ENCODE measurements around the gene MRPL34. TPM values are rescaled to one million over a fixed set of nuclear protein-coding genes. Genes with fewer than 3 reads are reported as not detected.

Gene MRPL34
- total RNA-seq, 1 donor from 2014 or later, result 118 TPM

DNA sequence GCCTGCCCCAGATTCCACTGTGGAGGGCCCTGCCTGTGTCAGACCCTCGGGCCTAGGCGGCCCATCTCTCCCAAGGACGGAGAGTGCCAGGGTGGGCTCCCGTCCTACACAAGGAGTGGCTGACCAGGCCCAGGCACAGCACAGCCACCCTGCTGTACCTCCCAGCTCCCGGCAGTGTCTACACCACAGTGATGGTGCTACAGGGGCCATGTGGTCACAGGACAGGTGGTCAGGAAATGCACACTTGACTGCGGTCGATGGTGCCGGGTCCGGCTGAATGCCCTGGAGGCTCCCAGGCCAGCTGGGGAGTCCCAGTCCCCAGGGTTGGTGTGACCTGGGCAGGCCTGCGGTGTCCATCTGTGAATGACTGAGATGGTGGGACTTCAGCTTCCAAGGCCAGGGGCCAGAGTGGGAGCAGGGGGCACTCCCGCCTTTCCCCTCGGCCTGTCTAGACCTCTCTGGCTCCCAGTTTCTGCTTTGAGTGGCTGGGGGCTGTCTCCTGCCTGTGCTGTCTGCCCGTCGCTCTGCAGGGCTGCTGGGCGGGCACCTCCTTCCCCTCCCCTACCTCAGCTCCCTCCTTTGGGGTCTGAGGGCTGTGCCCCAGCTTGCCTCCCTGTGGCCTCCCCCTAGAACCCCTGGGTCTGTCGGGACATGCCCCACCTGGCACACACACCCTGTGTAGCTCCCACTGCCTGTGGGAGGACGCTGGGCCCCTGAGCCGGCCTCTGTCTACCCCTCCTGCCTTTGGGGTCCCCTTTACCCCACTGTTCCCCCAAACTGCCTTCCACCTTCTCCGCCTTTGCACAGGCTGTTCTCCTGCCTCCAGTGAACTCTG, 16.2 kb downstream of the MRPL34 start:
- H3K36me3 Mint-ChIP-seq (ENCODE audit: low read depth), result peaks cover 11% of the 10 kb centered on the region
- H3K27ac Mint-ChIP-seq, result no peak overlapping the region

DNA sequence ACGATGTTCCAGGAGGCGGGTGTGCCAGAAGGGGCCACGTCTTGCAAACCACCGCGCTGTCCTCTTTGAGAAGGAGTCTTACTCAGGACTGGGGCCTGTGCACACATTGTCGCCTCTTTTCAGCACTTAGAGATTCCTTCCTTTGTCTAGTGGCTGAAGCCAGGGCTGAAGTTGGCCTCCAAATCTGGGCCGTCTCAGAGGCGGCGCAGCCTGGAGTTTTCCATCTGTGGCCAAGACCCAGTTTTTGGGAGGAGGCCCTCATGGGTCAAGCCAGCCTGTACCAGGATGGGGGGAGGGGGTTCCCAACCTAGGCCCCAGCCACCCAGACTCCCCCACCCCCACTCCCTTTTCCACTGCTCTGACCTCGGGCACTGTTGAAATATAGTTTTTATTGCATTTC, 17.2 kb downstream of the MRPL34 start:
- H3K36me3 Mint-ChIP-seq (ENCODE audit: low read depth), result peaks cover 11% of the 10 kb centered on the region
- H3K27ac Mint-ChIP-seq, result no peak overlapping the region
- H3K9me3 Mint-ChIP-seq, result no peaks in the 10 kb centered on the region
- no peak for DNase-seq (ENCODE audit: low spot score)
- intact Hi-C loops (cut with micrococcal nuclease), result no loop called here
- H3K4me1 Mint-ChIP-seq (ENCODE audit: low read depth), result no peaks in the 10 kb centered on the region
- H3K4me3 Mint-ChIP-seq, result no peak overlapping the region
- H3K27me3 Mint-ChIP-seq (ENCODE audit: insufficient read depth), result no peaks in the 10 kb centered on the region

More for the DNA sequence above, 16.2 kb downstream of the MRPL34 start:
- Mint-ChIP-seq H3K27me3 (ENCODE audit: insufficient read depth) (no peaks in the 10 kb centered on the region), H3K9me3 (no peaks in the 10 kb centered on the region), H3K4me3 (no peak overlapping the region), H3K4me1 (ENCODE audit: low read depth) (no peaks in the 10 kb centered on the region)
- intact Hi-C loops (cut with micrococcal nuclease), result no loop called here
- no peak for DNase-seq (ENCODE audit: low spot score)

DNA sequence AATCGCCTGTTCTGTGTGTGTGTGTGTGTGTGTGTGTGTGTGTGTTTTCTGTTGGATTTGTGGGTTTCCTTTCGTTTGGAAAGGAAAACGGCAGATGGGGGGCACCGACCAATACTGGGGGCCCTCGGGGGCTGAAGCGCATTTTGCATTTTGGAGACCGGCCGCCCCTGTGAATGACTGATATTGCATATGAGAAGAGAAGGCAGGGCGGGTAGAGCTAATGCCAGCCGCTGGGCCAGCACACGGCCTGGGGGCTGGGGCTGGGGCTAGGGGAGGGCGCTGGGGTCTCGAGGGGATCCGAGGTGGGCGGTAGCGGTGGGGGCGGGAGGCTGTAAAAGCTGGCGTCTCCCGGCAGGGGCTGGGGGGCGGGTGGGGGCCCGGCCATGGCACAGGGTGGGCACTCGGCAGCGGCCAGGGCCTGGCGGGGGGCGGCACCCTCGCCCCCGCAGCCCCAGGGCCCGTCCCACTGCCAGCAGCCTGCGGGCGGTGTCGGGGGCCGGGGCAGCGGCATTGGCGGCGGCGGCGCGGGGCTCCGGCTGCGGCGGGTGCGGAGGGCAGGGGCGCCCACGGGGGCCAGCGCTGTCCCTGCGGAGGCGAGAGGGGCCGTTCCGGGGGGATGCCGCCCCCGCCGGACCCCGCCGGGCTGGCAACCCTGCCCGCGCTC, 17.8 kb downstream of the MRPL34 start:
- Mint-ChIP-seq H3K4me3 (peak overlapping the region; percentile 42), H3K9me3 (no peaks in the 10 kb centered on the region), H3K36me3 (ENCODE audit: low read depth) (peaks cover 11% of the 10 kb centered on the region), H3K27me3 (ENCODE audit: insufficient read depth) (no peaks in the 10 kb centered on the region), H3K4me1 (ENCODE audit: low read depth) (no peaks in the 10 kb centered on the region), H3K27ac (no peak overlapping the region)
- DNase-seq (ENCODE audit: low spot score), result no peak
- intact Hi-C loops (cut with micrococcal nuclease), result no loop called here

DNA sequence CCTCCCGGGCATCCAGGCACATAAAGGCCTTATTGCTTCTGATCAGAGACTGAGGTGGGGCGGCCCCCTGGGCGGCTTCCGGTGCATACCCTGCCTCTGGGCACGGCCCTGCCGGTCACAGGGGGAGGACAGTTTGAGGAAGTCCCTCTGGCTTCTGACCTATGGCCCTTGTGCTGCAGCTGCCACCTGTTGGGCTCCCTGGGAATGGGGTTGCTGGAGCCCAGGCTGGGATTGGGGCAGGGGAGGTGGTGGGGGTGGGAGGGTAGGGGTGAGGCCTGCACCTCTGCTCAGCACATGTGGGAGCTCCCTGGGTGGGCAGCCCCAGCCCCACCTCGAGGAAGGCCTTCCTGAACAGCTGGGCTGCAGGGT, 18.3 kb downstream of the MRPL34 start:
- intact Hi-C loops (cut with micrococcal nuclease), result no loop called here
- H3K27ac Mint-ChIP-seq, result no peak overlapping the region
- H3K4me1 Mint-ChIP-seq (ENCODE audit: low read depth), result no peaks in the 10 kb centered on the region
- H3K4me3 Mint-ChIP-seq, result no peak overlapping the region
- H3K27me3 Mint-ChIP-seq (ENCODE audit: insufficient read depth), result no peaks in the 10 kb centered on the region
- DNase-seq (ENCODE audit: low spot score), result no peak
- H3K9me3 Mint-ChIP-seq, result no peaks in the 10 kb centered on the region
- H3K36me3 Mint-ChIP-seq (ENCODE audit: low read depth), result peaks cover 11% of the 10 kb centered on the region

DNA sequence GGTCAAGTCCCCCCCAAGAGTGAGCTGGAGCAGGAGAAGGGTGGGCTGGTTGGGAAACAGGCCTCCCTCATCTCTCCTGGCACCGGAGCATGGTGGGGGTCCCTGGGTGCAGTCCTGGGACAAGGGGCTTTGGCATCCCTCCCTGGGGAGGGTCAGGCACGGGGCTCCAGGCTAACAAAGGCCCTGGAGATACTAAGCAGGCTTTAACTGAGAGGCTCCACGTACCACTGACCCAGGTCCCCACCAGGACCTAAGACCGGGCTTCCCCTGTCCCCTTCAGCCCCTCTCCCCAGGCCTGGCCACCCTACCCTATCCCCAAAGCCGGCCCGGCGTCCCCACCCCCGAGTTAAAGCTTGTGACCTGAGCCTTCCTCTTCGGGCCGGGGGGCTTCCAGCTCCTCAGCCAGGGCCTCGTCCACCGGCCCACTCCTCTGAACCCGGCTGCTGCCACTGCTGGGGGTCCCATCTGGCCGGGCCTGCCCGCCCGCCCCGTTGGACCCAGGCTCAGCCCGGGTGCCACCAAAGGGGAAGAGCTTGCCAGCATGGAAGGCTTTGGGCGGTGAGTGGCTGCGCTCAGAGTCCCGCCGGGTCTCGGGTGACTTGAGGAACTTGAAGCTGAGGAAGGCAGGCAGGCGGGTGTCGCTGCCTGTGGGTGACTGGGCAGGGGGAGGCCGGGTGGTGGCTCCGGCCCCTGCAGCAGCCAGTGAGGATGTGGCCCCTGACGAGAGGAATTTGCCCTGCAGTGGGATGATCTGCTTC, 18.9 kb downstream of the MRPL34 start:
- Mint-ChIP-seq H3K4me1 (ENCODE audit: low read depth) (no peaks in the 10 kb centered on the region), H3K27ac (no peak overlapping the region), H3K4me3 (no peak overlapping the region), H3K36me3 (ENCODE audit: low read depth) (peaks cover 11% of the 10 kb centered on the region), H3K27me3 (ENCODE audit: insufficient read depth) (no peaks in the 10 kb centered on the region), H3K9me3 (no peaks in the 10 kb centered on the region)
- no peak for DNase-seq (ENCODE audit: low spot score)
- intact Hi-C loops (cut with micrococcal nuclease), result no loop called here

DNA sequence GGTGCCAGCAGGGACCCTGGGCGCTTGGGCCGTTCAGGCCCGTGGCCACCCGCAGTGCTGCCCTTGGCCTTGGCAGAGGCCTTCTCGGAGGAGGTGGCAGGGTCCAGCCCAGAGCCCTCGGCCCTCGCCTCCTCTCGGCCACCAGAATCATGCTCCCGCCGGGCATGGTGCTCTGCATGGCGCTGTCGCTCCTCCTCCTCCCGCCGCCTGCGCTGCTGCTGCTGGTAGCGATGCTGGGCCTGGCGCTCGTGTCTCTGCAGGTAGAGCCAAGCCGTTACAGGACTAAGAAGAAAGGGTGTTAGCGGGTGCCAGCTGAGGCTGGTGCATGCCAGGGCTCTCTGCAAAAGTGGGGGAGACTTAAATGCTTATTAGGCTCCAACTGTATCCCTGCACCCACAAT, 19.5 kb downstream of the MRPL34 start:
- Mint-ChIP-seq H3K27me3 (ENCODE audit: insufficient read depth) (peaks cover 4% of the 10 kb centered on the region), H3K9me3 (no peaks in the 10 kb centered on the region), H3K4me3 (no peak overlapping the region), H3K36me3 (ENCODE audit: low read depth) (peaks cover 8% of the 10 kb centered on the region), H3K27ac (no peak overlapping the region), H3K4me1 (ENCODE audit: low read depth) (no peaks in the 10 kb centered on the region)
- DNase-seq (ENCODE audit: low spot score), result no peak
- intact Hi-C loops (cut with micrococcal nuclease), result no loop called here

DNA sequence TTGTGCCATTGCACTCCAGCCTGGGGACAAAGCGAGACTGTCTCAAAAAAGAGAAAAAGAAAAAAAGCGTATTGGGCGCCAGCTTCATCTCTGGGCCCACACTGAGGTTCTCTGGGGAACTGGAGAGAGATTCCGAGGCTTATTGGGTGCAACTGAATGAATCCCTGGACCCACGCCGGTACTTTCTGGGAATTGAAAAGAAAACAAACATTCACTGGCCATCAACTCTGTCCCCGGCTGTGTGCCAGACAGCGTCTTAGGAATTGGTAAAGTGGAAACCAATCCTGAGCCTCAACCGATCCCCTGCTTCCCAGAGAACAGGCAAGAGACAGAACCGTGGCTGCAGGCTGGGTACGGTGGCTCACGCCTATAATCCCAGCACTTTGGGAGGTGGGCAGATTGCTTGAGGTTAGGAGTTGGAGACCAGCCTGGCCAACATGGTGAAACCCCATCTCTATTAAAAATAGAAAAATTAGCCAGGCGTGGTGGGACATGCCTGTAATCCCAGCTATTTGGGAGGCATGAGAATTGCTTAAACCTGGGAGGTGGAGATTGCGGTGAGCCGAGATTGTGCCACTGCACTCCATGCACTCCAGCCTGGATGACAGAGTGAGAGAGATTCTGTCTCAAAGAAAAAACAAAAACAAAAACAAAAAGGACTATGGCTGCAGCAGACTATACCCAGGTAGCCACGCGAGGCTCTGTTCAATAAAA, 20.4 kb downstream of the MRPL34 start:
- Mint-ChIP-seq H3K4me3 (no peak overlapping the region), H3K9me3 (no peaks in the 10 kb centered on the region), H3K27me3 (ENCODE audit: insufficient read depth) (peaks cover 8% of the 10 kb centered on the region), H3K27ac (no peak overlapping the region), H3K4me1 (ENCODE audit: low read depth) (no peaks in the 10 kb centered on the region), H3K36me3 (ENCODE audit: low read depth) (peaks cover 7% of the 10 kb centered on the region)
- DNase-seq (ENCODE audit: low spot score), result no peak
- intact Hi-C loops (cut with micrococcal nuclease), result no loop called here

DNA sequence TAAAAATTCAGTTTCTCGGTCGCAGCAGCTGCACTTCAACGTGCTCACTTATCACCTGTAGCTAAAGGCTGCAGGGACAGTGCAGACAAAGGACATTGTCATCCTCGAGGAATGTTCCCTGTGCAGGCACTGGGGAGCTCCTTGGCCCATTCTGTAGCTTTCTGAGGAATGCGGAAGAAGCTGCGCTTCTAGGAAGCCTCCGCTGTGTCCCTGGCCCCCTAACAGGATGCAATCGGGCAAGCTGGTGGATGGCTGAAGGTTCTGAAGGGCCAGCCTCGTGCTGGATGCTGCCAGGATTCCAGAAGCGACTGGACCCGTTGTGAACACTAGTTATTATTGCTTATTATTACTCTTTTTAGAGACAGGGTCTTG, 20.9 kb downstream of the MRPL34 start:
- H3K27me3 Mint-ChIP-seq (ENCODE audit: insufficient read depth), result peaks cover 8% of the 10 kb centered on the region
- no peak overlapping the region for H3K4me3 Mint-ChIP-seq
- H3K36me3 Mint-ChIP-seq (ENCODE audit: low read depth), result peaks cover 7% of the 10 kb centered on the region
- no peak for DNase-seq (ENCODE audit: low spot score)
- intact Hi-C loops (cut with micrococcal nuclease), result no loop called here
- no peak overlapping the region for H3K27ac Mint-ChIP-seq
- no peaks in the 10 kb centered on the region for H3K9me3 Mint-ChIP-seq
- no peaks in the 10 kb centered on the region for H3K4me1 Mint-ChIP-seq (ENCODE audit: low read depth)

DNA sequence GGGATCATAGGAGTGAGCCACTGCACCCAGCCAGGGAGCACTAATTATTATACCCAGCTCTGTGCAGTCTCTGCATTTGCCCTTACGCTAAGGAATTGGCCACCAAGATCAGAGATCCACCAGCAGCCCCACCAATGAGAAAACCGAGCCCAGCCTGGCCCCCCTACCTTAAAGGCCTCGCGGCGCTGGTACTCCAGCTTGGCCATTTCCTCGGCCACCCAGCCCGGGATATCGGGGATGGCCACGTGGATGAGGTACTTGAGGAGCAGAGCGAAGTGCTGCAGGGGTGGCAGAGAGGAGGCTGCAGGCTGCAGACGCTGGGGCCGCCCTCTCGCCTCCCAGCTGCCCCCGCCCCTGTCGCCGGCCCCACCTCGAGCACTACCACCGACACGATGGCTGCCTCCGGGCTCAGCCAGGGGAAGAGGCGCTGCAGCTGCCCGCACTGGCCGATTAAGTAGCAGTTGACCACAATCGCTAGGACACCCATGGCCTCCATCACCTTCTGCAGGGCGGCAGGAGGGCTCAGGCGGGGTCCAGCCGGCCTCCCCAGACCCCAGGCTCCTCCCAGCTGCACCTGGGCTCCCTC, 21.5 kb downstream of the MRPL34 start:
- Mint-ChIP-seq H3K27ac (no peak overlapping the region), H3K27me3 (ENCODE audit: insufficient read depth) (peaks cover 8% of the 10 kb centered on the region), H3K36me3 (ENCODE audit: low read depth) (peaks cover 7% of the 10 kb centered on the region), H3K4me3 (no peak overlapping the region), H3K4me1 (ENCODE audit: low read depth) (no peaks in the 10 kb centered on the region), H3K9me3 (no peaks in the 10 kb centered on the region)
- no peak for DNase-seq (ENCODE audit: low spot score)
- intact Hi-C loops (cut with micrococcal nuclease), result no loop called here

DNA sequence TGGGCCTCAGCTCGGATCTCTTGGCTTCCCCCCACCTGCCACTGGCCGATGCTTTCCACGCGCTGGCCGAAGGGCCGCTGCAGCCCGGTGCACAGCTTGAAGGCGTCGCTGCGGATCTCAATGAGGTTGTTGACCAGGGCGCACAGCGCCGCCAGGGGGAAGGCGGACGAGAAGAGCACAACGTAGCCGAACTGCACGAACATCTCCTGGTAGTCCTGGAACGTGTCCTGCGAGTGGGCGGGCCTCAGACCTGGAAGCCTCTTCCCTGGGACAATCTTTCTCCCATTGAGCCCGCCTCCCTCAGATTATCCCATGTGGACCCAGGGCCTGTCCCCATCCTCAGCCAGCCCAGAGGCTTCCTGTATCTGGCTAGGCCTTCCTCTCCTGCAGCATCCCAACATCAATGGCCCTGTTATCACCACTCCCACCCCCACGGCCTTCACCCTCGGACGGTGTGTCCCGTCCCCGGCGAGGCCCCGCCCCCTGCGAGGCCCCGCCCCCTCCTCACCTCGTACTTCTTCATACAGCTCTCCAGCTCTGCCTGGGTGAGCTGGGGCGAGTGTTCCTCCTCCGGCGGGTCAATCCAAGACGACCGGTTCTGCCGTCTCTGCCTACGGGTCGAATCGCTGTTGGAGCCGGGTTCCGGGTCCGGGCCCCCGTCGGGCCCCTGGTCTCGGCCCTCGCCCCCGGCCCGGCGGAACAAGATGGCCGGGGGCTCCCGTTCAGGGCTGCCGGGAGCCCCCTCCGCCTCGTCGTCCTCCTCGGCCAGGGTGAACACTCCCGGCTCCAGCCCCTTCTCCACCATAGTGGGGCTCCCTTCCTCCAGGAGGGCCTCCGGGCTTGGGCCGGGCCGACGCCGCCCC, 22.2 kb downstream of the MRPL34 start:
- H3K27ac Mint-ChIP-seq, result no peak overlapping the region
- H3K4me1 Mint-ChIP-seq (ENCODE audit: low read depth), result peaks cover 4% of the 10 kb centered on the region
- H3K27me3 Mint-ChIP-seq (ENCODE audit: insufficient read depth), result peaks cover 8% of the 10 kb centered on the region
- H3K4me3 Mint-ChIP-seq, result peak overlapping the region; percentile 64
- no peaks in the 10 kb centered on the region for H3K9me3 Mint-ChIP-seq
- no peak for DNase-seq (ENCODE audit: low spot score)
- H3K36me3 Mint-ChIP-seq (ENCODE audit: low read depth), result peaks cover 4% of the 10 kb centered on the region
- intact Hi-C loops (cut with micrococcal nuclease), result loop anchor here (1.0 kb wide), 1 partner anchor 9 kb away; the partner anchor contains the start of gene GTPBP3

DNA sequence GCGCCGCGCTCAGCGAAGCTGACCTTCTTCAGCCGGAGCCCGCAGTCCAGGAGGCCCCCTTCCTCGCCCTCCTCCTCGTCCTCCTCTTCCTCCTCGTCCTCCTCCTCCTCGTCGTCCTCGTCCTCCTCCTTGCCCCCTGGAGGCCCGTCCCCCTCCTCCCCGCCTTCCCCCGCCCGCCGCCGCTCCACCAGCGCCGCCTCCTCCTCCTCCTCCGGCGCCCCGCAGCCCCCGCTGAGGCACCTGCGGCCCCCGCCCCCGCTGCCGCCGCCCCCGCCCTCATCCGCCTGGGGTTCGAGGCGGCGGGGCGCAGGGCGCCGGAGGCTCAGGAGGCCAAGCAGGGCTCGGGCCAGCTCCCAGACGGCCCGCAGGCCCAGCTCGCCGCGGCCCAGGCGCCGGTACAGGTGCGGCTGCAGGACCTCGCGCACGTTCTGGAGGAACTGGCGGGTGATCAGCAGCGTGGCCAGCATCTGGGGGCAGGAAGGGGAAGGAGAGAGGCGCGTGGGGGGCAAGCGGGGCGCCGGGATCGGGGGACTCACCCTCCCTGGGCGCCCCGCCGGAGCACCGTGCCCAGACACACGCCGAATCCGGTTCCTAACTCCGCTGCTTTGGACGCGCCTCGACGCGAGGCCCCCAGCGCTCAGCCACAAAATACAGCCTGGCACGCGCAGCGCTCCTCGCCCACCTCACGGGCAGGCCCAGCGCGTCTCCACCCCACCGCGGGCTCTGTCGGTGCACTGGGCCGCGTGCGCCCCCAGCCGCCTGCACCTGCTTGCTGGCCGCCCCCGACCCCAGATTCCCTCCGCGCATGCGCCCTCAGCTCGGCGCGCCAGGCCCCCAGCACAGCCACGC, 23.1 kb downstream of the MRPL34 start:
- DNase-seq (ENCODE audit: low spot score), result no peak
- H3K27ac Mint-ChIP-seq, result no peak overlapping the region
- peaks cover 5% of the 10 kb centered on the region for H3K36me3 Mint-ChIP-seq (ENCODE audit: low read depth)
- peak overlapping the region; percentile 64 for H3K4me3 Mint-ChIP-seq
- intact Hi-C loops (cut with micrococcal nuclease), result loop anchor here (1.0 kb wide), 1 partner anchor 9 kb away; the partner anchor contains the start of gene GTPBP3
- peaks cover 10% of the 10 kb centered on the region for H3K4me1 Mint-ChIP-seq (ENCODE audit: low read depth)
- no peaks in the 10 kb centered on the region for H3K9me3 Mint-ChIP-seq
- H3K27me3 Mint-ChIP-seq (ENCODE audit: insufficient read depth), result peaks cover 9% of the 10 kb centered on the region

All from activated T-helper 1 cell treated with anti-CD3 and anti-CD28 coated beads, Interleukin-12 subunit alpha, Interleukin-12 subunit beta, Interleukin-2, Interleukin-4 antibody, amounts not matched to agents 30 ng/mL and 10 ng/mL and 1 ng/mL, durations not matched to agents 14 hours and 24 hours and 36 hours (primary cell).